Activated CD4-positive, alpha-beta T cell treated with anti-CD3 and anti-CD28 coated beads, Interleukin-2, Interleukin-4, amounts not matched to agents 100 ng/mL and 50 ng/mL, durations not matched to agents 16 hours and 8 hours (primary cell): ENCODE data around the gene ACOT9.
"Not testable (repeated sequence)": the region's sequence is repeated elsewhere in the genome, so short reads cannot be mapped to it uniquely, and the experiment has no call there.

Experiments
- DNase-seq: peaks from one replicate; pipeline ENCODE4 v3.0.0-alpha.2; 2020; ENCODE audit warnings: low spot score

The ACOT9 gene

DNA sequence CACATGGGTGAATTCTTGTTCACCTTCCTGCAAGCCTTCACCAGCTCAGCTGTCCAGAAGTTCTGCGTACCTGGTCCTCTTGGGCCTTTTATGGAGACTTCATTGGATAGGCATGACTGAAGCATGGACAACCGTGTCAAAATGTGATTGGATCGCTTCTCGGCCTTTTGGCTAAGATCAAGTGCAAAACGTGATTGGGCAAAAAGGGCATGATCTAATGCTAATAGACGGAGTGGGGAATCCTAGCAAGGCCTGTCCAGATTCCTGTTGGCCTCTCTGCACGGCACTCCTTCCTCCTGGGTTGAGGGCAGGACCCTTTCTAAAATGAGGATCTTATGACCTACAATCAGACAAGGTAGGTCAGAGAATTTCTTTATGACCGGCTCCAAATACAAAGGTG, 50.9 kb downstream of the ACOT9 start:
- no peak for DNase-seq

DNA sequence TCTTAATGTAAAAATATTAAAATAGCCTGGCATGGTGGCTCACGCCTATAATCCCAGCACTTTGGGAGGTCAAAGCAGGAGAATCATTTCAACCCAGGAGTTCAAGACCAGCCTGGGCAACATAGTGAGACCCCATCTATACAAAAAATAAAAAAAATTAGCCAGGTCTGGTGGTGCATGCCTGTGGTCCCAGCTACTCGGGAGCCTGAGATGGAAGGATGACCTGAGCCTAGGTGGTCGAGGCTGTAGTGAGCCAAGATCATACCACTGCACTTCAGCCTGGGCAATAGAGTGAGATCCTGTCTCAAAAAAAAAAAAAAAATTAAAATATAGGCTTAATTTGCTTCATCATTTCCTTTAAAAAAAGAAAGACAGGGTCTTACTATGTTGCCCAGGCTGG, 66.6 kb downstream of the ACOT9 start:
- DNase-seq, result not testable (repeated sequence)

DNA sequence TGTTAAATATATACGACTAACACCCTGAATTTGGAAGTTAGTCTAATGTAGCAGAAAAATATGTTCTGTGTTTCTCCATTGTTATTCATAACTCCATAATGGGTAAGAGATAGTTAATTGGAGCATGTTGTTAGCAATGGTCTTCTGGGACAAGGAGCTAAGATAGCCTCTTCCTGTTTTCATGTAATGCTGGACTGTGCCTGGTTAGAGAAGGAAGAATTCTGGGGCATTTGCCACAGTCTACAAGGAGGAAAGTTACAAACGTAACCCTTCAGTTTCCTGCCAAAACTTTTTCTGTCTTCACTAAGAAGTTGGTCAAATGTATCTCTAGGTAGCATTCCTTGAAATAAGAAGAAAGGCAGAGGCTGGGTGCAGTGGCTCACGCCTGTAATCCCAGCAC, 70.0 kb downstream of the ACOT9 start:
- no peak for DNase-seq

DNA sequence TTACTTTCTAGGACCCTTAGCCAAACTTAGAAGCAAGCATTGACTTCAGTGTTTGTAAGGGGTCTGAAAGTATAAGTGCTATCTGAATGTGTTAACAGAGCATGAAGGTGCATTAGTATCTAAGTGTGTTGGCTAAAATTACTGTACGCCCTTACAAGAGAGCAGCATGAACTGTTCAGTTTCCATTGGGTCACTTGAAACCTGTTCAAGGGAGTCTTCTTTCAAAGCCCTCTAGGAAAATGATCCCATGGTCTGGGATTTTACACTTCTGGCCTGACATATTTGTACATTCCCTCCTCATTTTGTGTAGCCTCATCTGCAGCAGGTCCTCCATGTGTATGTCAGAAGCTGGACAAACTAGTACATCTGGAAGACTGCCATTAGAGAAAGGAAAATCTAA, 72.5 kb downstream of the ACOT9 start:
- DNase-seq, result no peak

DNA sequence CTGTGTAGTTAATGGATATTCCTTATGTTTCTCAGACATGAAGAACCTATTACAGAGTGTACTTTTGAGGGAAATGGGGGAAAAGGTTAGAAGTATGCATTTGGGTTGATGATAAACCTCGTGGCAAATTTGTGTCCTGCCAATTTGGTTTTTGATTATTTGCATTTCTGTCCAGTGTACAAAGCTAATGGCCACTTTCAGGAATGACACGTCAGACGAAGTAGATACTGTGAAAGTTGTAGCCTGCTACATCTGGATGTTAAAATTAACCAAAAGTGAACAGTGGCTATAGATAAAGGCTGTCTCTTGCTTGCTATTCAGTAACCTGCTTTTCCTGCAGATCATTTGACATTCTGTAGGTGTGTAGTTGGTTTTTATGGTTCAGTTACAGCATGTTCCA, 74.7 kb downstream of the ACOT9 start:
- DNase-seq, result no peak

DNA sequence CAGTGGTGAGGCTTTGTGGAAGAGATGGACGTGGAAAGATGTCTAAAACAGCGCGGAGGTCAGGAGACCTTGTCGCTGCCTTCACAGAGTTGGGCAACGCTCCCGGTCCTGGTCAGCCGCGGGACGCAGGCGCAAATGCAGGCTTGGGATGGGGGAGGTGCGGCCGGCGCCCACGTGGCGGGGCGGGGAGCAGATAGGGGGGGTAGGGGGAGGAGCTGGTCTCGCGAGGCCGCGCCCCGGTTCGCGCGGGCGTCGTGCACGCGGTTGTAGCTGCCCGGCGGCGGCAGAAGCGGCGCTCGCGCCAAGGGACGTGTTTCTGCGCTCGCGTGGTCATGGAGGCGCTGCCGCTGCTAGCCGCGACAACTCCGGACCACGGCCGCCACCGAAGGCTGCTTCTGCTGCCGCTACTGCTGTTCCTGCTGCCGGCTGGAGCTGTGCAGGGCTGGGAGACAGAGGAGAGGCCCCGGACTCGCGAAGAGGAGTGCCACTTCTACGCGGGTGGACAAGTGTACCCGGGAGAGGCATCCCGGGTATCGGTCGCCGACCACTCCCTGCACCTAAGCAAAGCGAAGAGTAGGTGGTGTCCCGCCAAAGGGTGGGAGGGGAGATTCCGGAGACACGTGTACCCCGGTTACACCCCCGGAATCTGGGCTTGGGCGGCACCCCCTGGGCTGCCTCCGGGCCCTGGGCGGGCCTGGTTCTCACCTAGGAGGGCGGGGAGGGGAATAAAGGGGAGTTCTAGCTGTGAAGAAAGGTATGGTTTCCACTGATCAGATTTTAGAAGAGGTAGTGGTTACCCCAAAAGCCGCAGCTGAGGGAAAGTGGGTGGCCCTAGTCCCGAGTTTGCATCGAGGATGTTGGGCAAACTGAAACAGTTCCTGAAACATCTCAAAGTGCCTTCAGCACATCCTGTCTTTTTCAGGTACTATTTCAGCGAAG, 75.6 kb downstream of the ACOT9 start, which contains the start of gene PRDX4:
Gene PRDX4 (plus strand): TSS at position 255 of the 939 bp plus-strand sequence. CDS start 78 bp downstream, at position 333.
- peak; percentile 84 for DNase-seq

DNA sequence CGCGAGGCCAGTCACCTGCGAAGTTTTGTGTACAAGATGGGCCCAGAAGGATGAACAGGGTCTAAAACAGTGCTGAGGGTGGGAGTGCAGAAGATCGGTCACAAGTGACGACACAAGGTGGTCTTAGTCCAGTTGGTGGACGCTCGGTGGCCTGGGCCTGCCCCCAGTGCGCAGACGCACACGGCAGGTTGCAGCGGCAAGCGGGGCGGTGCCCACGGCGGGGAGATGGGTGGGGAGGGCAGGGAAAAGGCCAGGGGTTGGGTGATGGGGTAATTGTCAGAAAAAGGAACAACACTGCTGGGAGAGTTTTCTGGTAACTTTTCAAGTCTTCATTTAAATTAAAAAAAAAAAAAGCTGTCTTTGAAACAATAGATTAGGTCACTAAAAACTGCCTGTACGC, 76.8 kb downstream of the ACOT9 start:
- DNase-seq, result no peak

DNA sequence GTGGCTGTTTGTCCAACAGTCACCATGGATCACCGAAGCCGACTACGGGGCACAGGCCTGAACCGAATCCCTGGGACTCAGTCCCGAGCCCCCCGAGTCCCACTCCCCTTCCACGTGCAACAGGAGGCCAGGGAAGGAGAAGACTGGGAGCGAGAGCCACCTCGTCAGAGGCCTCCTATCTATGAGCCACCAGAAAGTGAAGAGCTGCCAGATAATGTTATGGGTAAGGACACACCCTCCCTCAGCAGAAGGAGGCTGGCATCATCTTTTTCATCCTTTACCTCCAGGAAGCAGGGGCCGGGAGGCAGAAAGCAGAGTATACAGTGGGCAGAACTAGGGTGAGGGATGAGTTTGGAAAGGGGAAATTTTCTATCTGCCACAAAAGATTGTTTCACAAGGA, 78.6 kb downstream of the ACOT9 start:
- no peak for DNase-seq

DNA sequence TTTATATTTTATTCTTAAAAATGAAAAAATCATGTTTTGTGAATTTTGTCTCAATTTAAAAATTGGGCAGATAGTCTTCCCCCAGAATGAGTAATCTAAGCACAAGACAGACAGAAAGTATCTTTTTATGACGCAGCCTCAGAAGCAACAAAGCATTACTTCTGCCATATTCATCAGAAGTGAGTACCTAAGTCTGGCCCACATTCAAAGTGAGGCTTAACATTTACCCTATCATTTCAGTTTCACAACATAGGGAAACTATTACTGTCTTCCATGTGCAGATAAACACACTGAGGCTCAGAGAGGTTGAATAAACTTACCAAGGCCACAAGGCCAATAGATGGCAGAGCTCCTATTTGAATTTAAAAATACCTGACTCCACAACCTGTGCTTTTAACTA, 80.2 kb downstream of the ACOT9 start:
- peak; percentile 64 for DNase-seq

DNA sequence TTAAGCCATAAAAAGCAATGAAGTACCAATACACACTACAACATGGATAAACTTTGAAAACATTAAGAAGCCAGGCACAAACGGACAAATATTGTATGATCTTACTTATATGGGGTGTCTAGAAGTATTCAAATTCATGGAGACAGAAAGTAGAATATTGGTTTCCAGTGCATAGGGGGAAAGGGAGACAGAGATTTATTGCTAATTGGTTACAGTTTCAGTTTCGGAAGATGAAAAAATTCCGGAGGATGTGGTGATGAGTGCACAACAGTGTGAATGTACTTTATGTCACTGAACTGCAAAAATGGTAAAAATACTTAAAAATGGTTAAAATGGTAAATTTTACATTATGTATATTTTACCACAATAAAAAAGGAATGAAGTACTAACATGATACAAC, 80.9 kb downstream of the ACOT9 start:
- peak; percentile 64 for DNase-seq

DNA sequence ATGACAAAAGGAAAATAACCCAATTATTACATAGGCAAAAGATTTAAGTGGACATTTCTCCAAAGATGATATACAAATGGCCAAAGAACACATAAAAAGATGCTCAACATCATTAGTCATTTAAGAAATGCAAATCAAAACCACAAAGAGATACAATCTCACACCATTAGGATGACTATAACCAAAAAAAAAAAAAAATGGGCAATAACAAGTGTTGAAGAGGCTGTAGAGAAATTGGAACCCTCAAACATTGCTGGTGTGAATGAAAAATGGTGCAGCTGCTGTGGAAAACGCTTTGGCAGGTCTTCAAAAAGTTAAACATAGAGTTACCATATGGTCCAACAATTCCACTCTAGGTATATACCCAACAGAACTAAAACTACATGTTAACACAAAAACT, 81.4 kb downstream of the ACOT9 start:
- peak; percentile 9 for DNase-seq

DNA sequence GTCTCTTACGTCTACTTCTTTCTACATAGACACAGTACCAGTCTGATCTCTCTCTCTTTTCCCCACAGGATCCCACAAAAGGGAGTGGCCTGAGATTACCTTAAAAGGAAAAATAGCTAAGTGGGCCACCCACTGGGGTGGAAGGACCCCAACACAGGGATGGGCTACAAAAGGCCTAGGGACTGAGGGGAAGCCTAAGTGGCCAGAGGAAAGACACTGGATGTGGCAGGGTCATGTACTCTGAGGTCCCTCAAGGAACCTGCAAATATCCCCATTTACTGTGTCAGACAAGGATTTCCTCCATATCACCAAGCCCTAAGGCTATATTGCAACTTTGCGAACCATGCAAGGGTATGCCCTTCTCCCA, 82.3 kb downstream of the ACOT9 start:
- DNase-seq, result no peak

DNA sequence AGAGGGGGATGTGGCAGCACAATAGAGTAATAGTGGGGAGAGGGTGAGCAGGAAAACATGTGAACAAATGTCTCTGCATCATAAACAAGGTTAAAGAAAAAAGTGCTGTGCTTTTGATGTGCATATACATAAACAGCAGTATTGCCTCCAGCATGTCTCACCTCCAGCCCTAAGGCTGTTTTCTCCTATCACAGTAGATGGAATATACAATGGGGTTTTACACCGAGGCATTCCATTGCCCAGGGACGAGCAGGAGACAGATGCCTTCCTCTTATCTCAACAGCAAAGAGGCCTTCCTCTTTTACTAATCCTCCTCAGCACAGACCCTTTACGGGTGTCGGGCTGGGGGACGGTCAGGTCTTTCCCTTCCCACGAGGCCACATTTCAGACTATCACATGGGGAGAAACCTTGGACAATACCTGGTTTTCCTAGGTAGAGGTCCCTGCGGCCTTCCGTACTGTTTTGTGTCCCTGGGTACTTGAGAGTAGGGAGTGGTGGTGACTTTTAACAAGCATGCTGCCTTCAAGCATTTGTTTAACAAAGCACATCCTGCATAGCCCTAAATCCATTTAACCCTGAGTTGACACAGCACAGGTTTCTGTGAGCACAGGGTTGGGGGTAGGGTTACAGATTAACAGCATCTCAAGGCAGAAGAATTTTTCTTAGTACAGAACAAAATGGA, 82.9 kb downstream of the ACOT9 start:
- not testable (repeated sequence) for DNase-seq

DNA sequence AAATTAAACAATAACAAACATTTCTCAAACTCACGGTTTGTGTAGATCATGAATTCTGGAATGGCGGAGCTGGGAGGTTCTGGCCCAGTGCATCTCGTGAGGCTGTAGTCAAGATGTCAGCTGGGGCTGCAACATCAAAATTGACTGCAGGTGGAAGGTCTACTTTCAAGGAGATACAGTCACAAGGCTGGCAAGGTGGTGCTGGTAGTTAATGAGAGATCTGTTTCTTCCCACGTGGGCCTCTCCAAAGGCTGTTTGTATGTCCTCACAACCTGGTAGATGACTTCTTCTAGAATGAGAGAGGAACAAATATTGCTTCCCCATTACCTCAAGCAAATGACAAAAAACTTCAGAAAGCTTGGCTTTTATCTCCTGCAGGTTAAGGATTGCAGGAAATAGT, 83.7 kb downstream of the ACOT9 start:
- DNase-seq, result no peak

DNA sequence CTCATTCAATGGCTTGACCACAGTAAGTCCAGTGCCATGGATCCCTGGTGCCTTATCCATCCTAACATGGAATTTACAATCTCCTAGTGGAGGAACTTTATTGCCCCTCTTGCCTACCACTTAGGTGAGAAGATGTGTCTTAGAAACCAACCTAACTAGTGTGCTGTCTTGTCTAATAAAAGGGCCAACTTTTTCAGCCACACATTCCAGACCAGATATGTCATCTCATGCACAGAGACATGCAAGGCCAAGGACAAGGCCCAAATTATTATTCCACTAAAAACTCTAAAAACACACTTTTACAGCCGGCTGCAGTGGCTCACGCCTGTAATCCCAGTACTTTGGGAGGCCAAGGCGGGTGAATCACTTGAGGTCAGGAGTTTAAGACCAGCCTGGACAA, 86.4 kb downstream of the ACOT9 start:
- no peak for DNase-seq

DNA sequence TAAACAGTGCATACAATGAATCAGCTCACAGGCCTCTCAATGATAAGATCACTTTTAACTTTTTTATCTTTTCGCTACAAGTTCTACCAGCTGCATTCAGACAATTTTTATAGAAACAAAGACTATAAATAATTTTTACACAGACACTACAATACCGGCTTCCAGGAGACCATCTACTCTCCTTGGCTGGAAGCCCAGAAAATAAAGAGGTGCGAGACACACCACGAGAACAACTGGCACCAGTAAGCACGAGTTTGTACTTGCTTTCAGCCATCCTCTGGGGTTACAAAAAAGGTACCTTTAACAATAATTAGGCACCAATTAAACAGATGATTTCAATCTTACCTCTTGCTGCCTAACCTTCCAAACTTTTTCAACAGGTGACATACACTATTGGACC, 87.0 kb downstream of the ACOT9 start:
- no peak for DNase-seq
